HG03457 (cell line): ENCODE results near the gene ANXA2R.
"Not testable (repeated sequence)": the region's sequence is repeated elsewhere in the genome, so short reads cannot be mapped to it uniquely, and the experiment has no call there.

ENCODE experiments used
- ATAC-seq: cut with Tn5 transposase; IDR thresholded peaks from one replicate; pipeline ENCODE4 v1.9.1; 2021; ENCODE audit warnings: moderate number of reproducible peaks; ENCODE audit not compliant: unreplicated experiment

Gene ANXA2R

GRCh38 chr5:43040287-43041098, at the start of gene ANXA2R:
Gene ANXA2R, minus strand, starts transcription at chr5:43040319. Its CDS starts 273 bp downstream, at chr5:43040046.
- peak; percentile 37 for ATAC-seq

GRCh38 chr5:43086118-43086908, 46.2 kb upstream of the ANXA2R start:
- ATAC-seq = not testable (repeated sequence)

- ATAC-seq = no peak
These were observed 45.3 kb upstream of the ANXA2R start for GRCh38 chr5:43085453-43085852.

GRCh38 chr5:43084468-43084867, 44.3 kb upstream of the ANXA2R start:
- ATAC-seq = not testable (repeated sequence)

GRCh38 chr5:43081345-43081744, 41.2 kb upstream of the ANXA2R start:
- ATAC-seq = not testable (repeated sequence)

GRCh38 chr5:43078956-43079355, 38.8 kb upstream of the ANXA2R start:
- ATAC-seq = no peak

GRCh38 chr5:43077446-43078191, 37.5 kb upstream of the ANXA2R start:
- not testable (repeated sequence) for ATAC-seq

- ATAC-seq = no peak
These were observed 35.5 kb upstream of the ANXA2R start for GRCh38 chr5:43075319-43076293.

- ATAC-seq = no peak
These were observed 34.8 kb upstream of the ANXA2R start for GRCh38 chr5:43074987-43075318.

GRCh38 chr5:43073597-43074546, 33.8 kb upstream of the ANXA2R start:
- no peak for ATAC-seq

- not testable (repeated sequence) for ATAC-seq
These were observed 29.2 kb upstream of the ANXA2R start for GRCh38 chr5:43069401-43069720.

GRCh38 chr5:43068037-43068436, 27.9 kb upstream of the ANXA2R start:
- no peak for ATAC-seq

- ATAC-seq = no peak
These were observed 27.0 kb upstream of the ANXA2R start for GRCh38 chr5:43066799-43067741.

- no peak for ATAC-seq
These were observed 26.1 kb upstream of the ANXA2R start for GRCh38 chr5:43065948-43066798.

GRCh38 chr5:43065387-43065947, 25.3 kb upstream of the ANXA2R start:
- ATAC-seq = no peak

GRCh38 chr5:43063721-43064171, 23.6 kb upstream of the ANXA2R start:
- ATAC-seq = no peak
